Esophagus muscularis mucosa (tissue), 3 donors: Measurements from ENCODE around the gene TMOD1.

Source experiments
- CTCF ChIP-seq, 3 experiments: fragments of 200-600 bp in 2 of 3; fragments of 450-650 bp in 1 of 3; sonication (generic) in 2 of 3; IDR thresholded peaks; one replicate each; pipeline ENCODE4 v1.5.1; 2017 to 2019; ENCODE audit warnings: antibody characterized with exemption in 3 of 3, mild to moderate bottlenecking in 2 of 3, moderate library complexity in 1 of 3
- EP300 ChIP-seq: sonication (generic); formaldehyde crosslinking; IDR thresholded peaks from one replicate; pipeline ENCODE4 v1.6.1; 2017; ENCODE audit warnings: antibody characterized with exemption

- no peak for TF ChIP-seq CTCF (IDR thresholded peaks at IDR 0.05)
- TF ChIP-seq EP300 = no peak
Observed at GRCh38 chr9:97536480-97536879, 35.0 kb downstream of the TMOD1 start.
